ENCODE measurements around the gene TMEM74B. TPM values are rescaled to one million over a fixed set of nuclear protein-coding genes. Genes with fewer than 3 reads are reported as not detected.

TMEM74B gene
- total and polyA plus RNA-seq, 9 of the 15 experiments (the other 6 are each of a cell fraction or from before 2014, with no cell fraction given) = 0.24 to 19.0 (median 7.5) TPM

GRCh38 chr20:1187605-1188171 is 2.9 kb upstream of the TMEM74B start (continued):
- TF ChIP-seq HINFP (tag; conservative IDR thresholded peaks at IDR 0.05; ENCODE audit: low read depth) (no peak), NFATC3 (IDR thresholded peaks at IDR 0.05) (no peak), MBD1 (CRISPR knock-in tag; IDR thresholded peaks at IDR 0.05) (no peak), SOX6 (IDR thresholded peaks at IDR 0.05) (peak; percentile 73), FOXJ2 (tag; IDR thresholded peaks at IDR 0.05) (peak; percentile 99), MTA3 (IDR thresholded peaks at IDR 0.05; ENCODE audit: borderline replicate concordance) (peak; percentile 86), SIN3B (IDR thresholded peaks at IDR 0.05; ENCODE audit: low read depth) (no peak), RNF2 (IDR thresholded peaks at IDR 0.05) (no peak; the same call in 1 of the 2 replicates), CCNT2 (IDR thresholded peaks at IDR 0.05; ENCODE audit: borderline replicate concordance, extremely low read depth, insufficient read length, low read depth, low read length) (peak; percentile 42), DPF2 (IDR thresholded peaks at IDR 0.05) (peak; percentile 78; the same call in 1 of the 2 replicates), RAD51 (IDR thresholded peaks at IDR 0.05; ENCODE audit: borderline replicate concordance, low read depth) (no peak), SMARCA5 (IDR thresholded peaks at IDR 0.05) (no peak), ZNF589 (CRISPR knock-in tag; IDR thresholded peaks at IDR 0.05; ENCODE audit: low read depth) (peak; percentile 73; the same call in 1 of the 2 replicates), KDM5B (IDR thresholded peaks at IDR 0.05; ENCODE audit: insufficient replicate concordance, low read depth, low read length) (no peak), ZNF212 (CRISPR knock-in tag; IDR thresholded peaks at IDR 0.05) (no peak), ZNF146 (CRISPR knock-in tag; IDR thresholded peaks at IDR 0.05; ENCODE audit: unreplicated experiment) (no peak), PHF21A (IDR thresholded peaks at IDR 0.05; ENCODE audit: borderline replicate concordance, low read depth) (0 out of 2 replicates have a peak, but pooled peaks have one; percentile 14), SMARCC2 (IDR thresholded peaks at IDR 0.05; ENCODE audit: low read depth) (no peak), PYGO2 (tag; IDR thresholded peaks at IDR 0.05) (no peak), IFI16 (CRISPR knock-in tag; IDR thresholded peaks at IDR 0.05) (no peak), RBM22 (IDR thresholded peaks at IDR 0.05; ENCODE audit: low read depth, low read length, poor library complexity, severe bottlenecking) (no peak), ELF1 (tag; IDR thresholded peaks at IDR 0.05) (peak; percentile 72), ZNF785 (CRISPR knock-in tag; IDR thresholded peaks at IDR 0.05) (no peak), PTRF (tag; IDR thresholded peaks at IDR 0.05) (no peak), MAZ (CRISPR knock-in tag; conservative IDR thresholded peaks at IDR 0.05 in 1 of 2, IDR thresholded peaks at IDR 0.05 in 1 of 2) (peak in 1 of 2 experiments; percentile 59; a peak in 2 of 4 replicates)
- TF ChIP-seq, protein P1, sequence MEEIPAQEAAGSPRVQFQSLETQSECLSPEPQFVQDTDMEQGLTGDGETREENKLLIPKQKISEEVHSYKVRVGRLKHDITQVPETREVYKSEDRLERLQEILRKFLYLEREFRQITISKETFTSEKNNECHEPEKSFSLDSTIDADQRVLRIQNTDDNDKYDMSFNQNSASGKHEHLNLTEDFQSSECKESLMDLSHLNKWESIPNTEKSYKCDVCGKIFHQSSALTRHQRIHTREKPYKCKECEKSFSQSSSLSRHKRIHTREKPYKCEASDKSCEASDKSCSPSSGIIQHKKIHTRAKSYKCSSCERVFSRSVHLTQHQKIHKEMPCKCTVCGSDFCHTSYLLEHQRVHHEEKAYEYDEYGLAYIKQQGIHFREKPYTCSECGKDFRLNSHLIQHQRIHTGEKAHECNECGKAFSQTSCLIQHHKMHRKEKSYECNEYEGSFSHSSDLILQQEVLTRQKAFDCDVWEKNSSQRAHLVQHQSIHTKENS (CRISPR knock-in tag; IDR thresholded peaks at IDR 0.05) = no peak

All from K562 (cell line).